ENCODE measurements around the gene ADAM15. TPM values are rescaled to one million over a fixed set of nuclear protein-coding genes. Genes with fewer than 3 reads are reported as not detected.

ADAM15 gene
- total RNA-seq, 4 donors from 2014 or later: 30.3 to 42.8 (median 36.9) TPM

- H3K9me3 ChIP-seq: no peaks in the 10 kb centered on the region
- no peak for DNase-seq
- peak overlapping the region; percentile 90 to 99 (median 94) for H3K27ac ChIP-seq
- intact Hi-C loops (cut with DNase I; ENCODE audit: low total_unique reads): loop anchor here (5.0 kb wide), 1 partner anchor 80 kb away; the partner anchor contains the start of genes CKS1B and SHC1
- H3K36me3 ChIP-seq: peaks cover 0 to 37% of the 10 kb centered on the region in 2 donors
- ATAC-seq: no peak
- peak overlapping the region; percentile 82 to 96 (median 90) for H3K4me3 ChIP-seq
- no peaks in the 10 kb centered on the region for H3K27me3 ChIP-seq
- H3K4me1 ChIP-seq: peaks cover 25 to 29% of the 10 kb centered on the region in 2 donors
- in situ Hi-C loops (cut with MboI; ENCODE audit: low sequenced_read_pairs in 4 of 4): loop anchor here in 1 of 4 donors (25.0 kb wide), 1 partner anchor 90 kb away; the partner anchor contains the start of genes CKS1B, PBXIP1, PYGO2 and SHC1
- TF ChIP-seq POLR2A (IDR thresholded peaks at IDR 0.05) (no peak), CTCF (IDR thresholded peaks at IDR 0.05 in 4 of 5, conservative IDR thresholded peaks at IDR 0.05 in 1 of 5) (no peak)
Measured at GRCh38 chr1:155052439-155053395, 1.6 kb downstream of the ADAM15 start.

- in situ Hi-C loops (cut with MboI; ENCODE audit: low sequenced_read_pairs in 4 of 4): loop anchor here in 1 of 4 donors (25.0 kb wide), 1 partner anchor 91 kb away; the partner anchor contains the start of genes CKS1B, PBXIP1, PYGO2 and SHC1
Measured at GRCh38 chr1:155053531-155054105, 2.5 kb downstream of the ADAM15 start.

GRCh38 chr1:155057104-155057503 lies 6.0 kb downstream of the ADAM15 start:
- in situ Hi-C loops (cut with MboI; ENCODE audit: low sequenced_read_pairs in 4 of 4): loop anchor here in 1 of 4 donors (25.0 kb wide), 1 partner anchor 95 kb away; the partner anchor contains the start of genes CKS1B, PBXIP1, PYGO2 and SHC1
- H3K4me1 ChIP-seq: peaks cover 7% of the 10 kb centered on the region in 2 donors

More at GRCh38 chr1:155053531-155054105, 2.5 kb downstream of the ADAM15 start:
- no peak for DNase-seq
- no peak overlapping the region for H3K4me3 ChIP-seq
- peak overlapping the region in 3 of 4 donors; percentile 49 to 94 (median 60) for H3K27ac ChIP-seq
- peaks cover 0 to 46% of the 10 kb centered on the region in 2 donors for H3K36me3 ChIP-seq
- ATAC-seq: no peak
- no peak for TF ChIP-seq POLR2A (IDR thresholded peaks at IDR 0.05)
- TF ChIP-seq CTCF (IDR thresholded peaks at IDR 0.05 in 4 of 5, conservative IDR thresholded peaks at IDR 0.05 in 1 of 5): no peak
- intact Hi-C loops (cut with DNase I; ENCODE audit: low total_unique reads): loop anchor here (5.0 kb wide), 1 partner anchor 81 kb away; the partner anchor contains the start of genes CKS1B and SHC1
- no peaks in the 10 kb centered on the region for H3K27me3 ChIP-seq
- no peaks in the 10 kb centered on the region for H3K9me3 ChIP-seq
- peaks cover 22 to 24% of the 10 kb centered on the region in 2 donors for H3K4me1 ChIP-seq

More at GRCh38 chr1:155057104-155057503, 6.0 kb downstream of the ADAM15 start:
- ATAC-seq: no peak
- H3K27me3 ChIP-seq: no peaks in the 10 kb centered on the region
- no peak for TF ChIP-seq POLR2A (IDR thresholded peaks at IDR 0.05)
- no peak for TF ChIP-seq CTCF (IDR thresholded peaks at IDR 0.05 in 4 of 5, conservative IDR thresholded peaks at IDR 0.05 in 1 of 5)
- peaks cover 0 to 68% of the 10 kb centered on the region in 2 donors for H3K36me3 ChIP-seq
- no peaks in the 10 kb centered on the region for H3K9me3 ChIP-seq
- H3K4me3 ChIP-seq: no peak overlapping the region
- H3K27ac ChIP-seq: no peak overlapping the region
- intact Hi-C loops (cut with DNase I; ENCODE audit: low total_unique reads): no loop called here
- no peak for DNase-seq
